Astrocyte (in vitro differentiated cells and primary cell): ENCODE data around the gene PSENEN. TPM values are rescaled to one million over a fixed set of nuclear protein-coding genes. Genes with fewer than 3 reads are reported as not detected.

Experiments used
- DNase-seq: peaks from one replicate; pipeline ENCODE4 v3.0.0-alpha.2; 2010; ENCODE audit warnings: low read depth
- FAIRE-seq: peaks from 2 replicates; lab custom pipeline; 2011; peaks lifted over from hg19 to GRCh38; lab: Jason Lieb, UNC
- H2AFZ ChIP-seq: 2 replicates; pipeline ENCODE4 v1.6.0; 2012; ENCODE audit warnings: low read depth, low read length, inconsistent platforms
- H3K27ac ChIP-seq: 2 replicates; pipeline ENCODE4 v1.5.1; 2011; ENCODE audit warnings: low read depth, low read length, inconsistent platforms
- H3K27me3 ChIP-seq: 2 replicates; pipeline ENCODE4 v1.6.0; 2011; ENCODE audit warnings: low read length, inconsistent platforms; ENCODE audit not compliant: insufficient read depth
- H3K36me3 ChIP-seq: 2 replicates; pipeline ENCODE4 v1.5.1; 2011; ENCODE audit warnings: low read length, inconsistent platforms; ENCODE audit not compliant: insufficient read depth
- H3K4me1 ChIP-seq: 2 replicates; pipeline ENCODE4 v1.5.1; 2011; ENCODE audit warnings: low read length, inconsistent platforms; ENCODE audit not compliant: insufficient read depth
- H3K4me2 ChIP-seq: 2 replicates; pipeline ENCODE4 v1.6.0; 2012; ENCODE audit warnings: low read length, inconsistent platforms
- H3K4me3 ChIP-seq: 2 replicates; pipeline ENCODE4 v1.5.1; 2011; ENCODE audit warnings: low read depth, mild to moderate bottlenecking, low read length, inconsistent platforms; ENCODE audit not compliant: insufficient read depth
- H3K79me2 ChIP-seq: 2 replicates; pipeline ENCODE4 v1.6.0; 2012; ENCODE audit warnings: mild to moderate bottlenecking, low read length, inconsistent platforms; ENCODE audit not compliant: insufficient read depth
- H3K9ac ChIP-seq: 2 replicates; pipeline ENCODE4 v1.6.0; 2012; ENCODE audit warnings: mild to moderate bottlenecking, low read length, inconsistent platforms
- H3K9me3 ChIP-seq: 2 replicates; pipeline ENCODE4 v1.5.1; 2012; ENCODE audit warnings: low read depth, mild to moderate bottlenecking, low read length, inconsistent platforms; ENCODE audit not compliant: insufficient read depth
- H4K20me1 ChIP-seq: 2 replicates; pipeline ENCODE4 v1.6.0; 2012; ENCODE audit warnings: low read length, inconsistent platforms; ENCODE audit not compliant: insufficient read depth
- H3K27ac Mint-ChIP-seq: one replicate; pipeline ENCODE4 v1.8.0; 2021; ENCODE audit warnings: mild to moderate bottlenecking, mixed read lengths; ENCODE audit not compliant: unreplicated experiment
- H3K27me3 Mint-ChIP-seq: one replicate; pipeline ENCODE4 v1.8.0; 2021; ENCODE audit warnings: low read depth, mixed read lengths; ENCODE audit not compliant: unreplicated experiment
- H3K36me3 Mint-ChIP-seq: one replicate; pipeline ENCODE4 v1.8.0; 2021; ENCODE audit warnings: low read depth, mixed read lengths; ENCODE audit not compliant: unreplicated experiment
- H3K4me1 Mint-ChIP-seq: one replicate; pipeline ENCODE4 v1.8.0; 2021; ENCODE audit warnings: low read depth, mixed read lengths; ENCODE audit not compliant: unreplicated experiment
- H3K4me3 Mint-ChIP-seq: one replicate; pipeline ENCODE4 v1.8.0; 2021; ENCODE audit warnings: mild to moderate bottlenecking, moderate library complexity, mixed read lengths; ENCODE audit not compliant: unreplicated experiment
- H3K9me3 Mint-ChIP-seq: one replicate; pipeline ENCODE4 v1.8.0; 2021; ENCODE audit warnings: mild to moderate bottlenecking, mixed read lengths; ENCODE audit not compliant: unreplicated experiment
- EZH2 ChIP-seq: IDR thresholded peaks from 2 replicates; pipeline ENCODE4 v1.6.1; 2012; ENCODE audit warnings: mild to moderate bottlenecking, low read length, inconsistent platforms; ENCODE audit not compliant: insufficient read depth
- total RNA-seq: library from RNA; stranded (reverse); gene quantifications from 2 replicates; pipeline ENCODE4 v1.2.1, GENCODE V29; 2021
- TF ChIP-seq, protein P1 (sequence below): IDR thresholded peaks from 2 replicates; pipeline ENCODE4 v1.5.1; 2011; ENCODE audit warnings: low read depth, mild to moderate bottlenecking, inconsistent platforms, low read length, moderate library complexity; ENCODE audit not compliant: insufficient read depth

The PSENEN gene
- total RNA-seq, 1 donor from 2014 or later = 100 TPM

DNA sequence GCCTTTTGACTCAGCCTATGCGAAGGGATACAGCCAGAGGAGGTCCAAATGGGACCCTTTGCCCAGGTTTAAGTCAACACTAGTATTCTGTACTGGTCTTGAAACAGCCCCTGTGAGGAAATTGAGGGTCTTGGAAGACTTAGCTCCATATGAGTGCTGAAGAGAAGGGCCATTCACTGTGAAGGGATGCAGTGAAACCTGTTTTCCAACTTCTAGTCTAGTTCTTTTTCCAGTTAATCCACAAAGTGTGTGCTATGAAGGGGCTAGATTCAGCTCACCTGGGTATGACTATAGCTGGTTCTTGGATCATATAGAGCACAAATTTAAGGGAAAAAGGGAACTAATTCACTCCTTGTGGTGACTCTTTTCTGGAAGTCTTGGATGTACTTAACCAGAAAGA is 37.1 kb upstream of the PSENEN start:
- no peak for FAIRE-seq

DNA sequence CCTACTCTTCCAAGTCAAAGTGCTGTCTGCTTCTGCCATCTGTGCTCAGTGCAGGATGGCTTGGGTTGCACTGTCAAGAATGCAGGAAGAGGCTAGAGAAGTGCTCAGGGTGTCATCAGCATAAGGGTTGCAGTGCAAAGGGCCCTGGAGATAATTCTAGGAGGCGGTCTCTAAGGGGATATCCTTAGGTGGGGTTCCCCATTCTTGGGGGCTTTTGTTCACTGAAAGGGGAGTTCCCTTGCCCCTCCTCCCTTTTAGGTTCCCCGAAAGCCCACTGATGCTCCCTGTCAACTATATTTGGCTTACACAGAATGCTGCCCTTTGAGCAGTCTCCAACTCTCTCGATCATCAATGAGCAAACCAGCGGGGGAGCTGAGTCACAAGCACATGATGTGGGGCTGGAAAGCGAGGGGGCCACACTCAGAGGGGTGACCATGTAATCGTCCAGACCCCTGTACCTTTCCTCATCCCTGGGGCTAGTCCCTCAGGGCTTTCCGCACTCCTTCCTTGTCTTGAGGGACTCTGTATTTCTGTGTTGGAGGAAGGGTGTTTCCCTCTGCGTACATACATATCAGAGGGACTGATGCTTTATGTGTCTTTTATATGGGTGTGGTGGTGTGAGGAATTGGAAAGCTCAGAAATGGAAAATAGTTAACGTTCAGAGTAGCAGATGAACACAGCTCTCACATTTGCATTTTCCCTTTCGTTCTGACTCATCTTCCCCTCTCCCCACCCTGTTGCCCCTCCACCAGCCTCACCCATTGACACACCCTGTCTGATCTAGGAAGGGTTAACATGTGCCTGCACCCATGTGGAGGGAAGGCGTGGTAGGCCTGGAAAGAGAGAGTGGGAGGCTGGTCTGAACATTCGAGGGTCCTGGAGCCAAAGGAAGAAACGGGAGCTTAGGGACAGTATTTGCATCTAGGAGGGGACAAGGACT is 34.4 kb upstream of the PSENEN start:
- FAIRE-seq = no peak
- no peaks in the 10 kb centered on the region for H4K20me1 ChIP-seq
- no peak overlapping the region for H3K27ac Mint-ChIP-seq
- H3K9me3 ChIP-seq = no peaks in the 10 kb centered on the region
- peaks cover 4% of the 10 kb centered on the region for H3K4me1 ChIP-seq
- no peaks in the 10 kb centered on the region for H3K4me1 Mint-ChIP-seq
- no peak overlapping the region for H3K9ac ChIP-seq
- peak overlapping the region; percentile 34 for H3K4me3 Mint-ChIP-seq
- no peak for TF ChIP-seq EZH2
- TF ChIP-seq, protein P1, sequence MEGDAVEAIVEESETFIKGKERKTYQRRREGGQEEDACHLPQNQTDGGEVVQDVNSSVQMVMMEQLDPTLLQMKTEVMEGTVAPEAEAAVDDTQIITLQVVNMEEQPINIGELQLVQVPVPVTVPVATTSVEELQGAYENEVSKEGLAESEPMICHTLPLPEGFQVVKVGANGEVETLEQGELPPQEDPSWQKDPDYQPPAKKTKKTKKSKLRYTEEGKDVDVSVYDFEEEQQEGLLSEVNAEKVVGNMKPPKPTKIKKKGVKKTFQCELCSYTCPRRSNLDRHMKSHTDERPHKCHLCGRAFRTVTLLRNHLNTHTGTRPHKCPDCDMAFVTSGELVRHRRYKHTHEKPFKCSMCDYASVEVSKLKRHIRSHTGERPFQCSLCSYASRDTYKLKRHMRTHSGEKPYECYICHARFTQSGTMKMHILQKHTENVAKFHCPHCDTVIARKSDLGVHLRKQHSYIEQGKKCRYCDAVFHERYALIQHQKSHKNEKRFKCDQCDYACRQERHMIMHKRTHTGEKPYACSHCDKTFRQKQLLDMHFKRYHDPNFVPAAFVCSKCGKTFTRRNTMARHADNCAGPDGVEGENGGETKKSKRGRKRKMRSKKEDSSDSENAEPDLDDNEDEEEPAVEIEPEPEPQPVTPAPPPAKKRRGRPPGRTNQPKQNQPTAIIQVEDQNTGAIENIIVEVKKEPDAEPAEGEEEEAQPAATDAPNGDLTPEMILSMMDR = no peak
- H3K4me2 ChIP-seq = no peak overlapping the region
- H3K36me3 ChIP-seq = no peaks in the 10 kb centered on the region
- H3K4me3 ChIP-seq = no peak overlapping the region
- H3K27me3 ChIP-seq = peaks cover 2% of the 10 kb centered on the region
- H3K9me3 Mint-ChIP-seq = no peaks in the 10 kb centered on the region
- H2AFZ ChIP-seq = no peak overlapping the region
- peaks cover 8% of the 10 kb centered on the region for H3K36me3 Mint-ChIP-seq
- H3K79me2 ChIP-seq = no peaks in the 10 kb centered on the region
- no peak for DNase-seq
- no peak overlapping the region for H3K27ac ChIP-seq
- peaks cover 8% of the 10 kb centered on the region for H3K27me3 Mint-ChIP-seq

More for the DNA sequence above, 37.1 kb upstream of the PSENEN start:
- H3K27me3 ChIP-seq = no peaks in the 10 kb centered on the region
- no peak overlapping the region for H3K4me3 ChIP-seq
- DNase-seq = no peak
- Mint-ChIP-seq H3K4me3 (no peak overlapping the region), H3K36me3 (peaks cover 3% of the 10 kb centered on the region), H3K9me3 (peaks cover 2% of the 10 kb centered on the region), H3K27me3 (peaks cover 12% of the 10 kb centered on the region), H3K27ac (no peak overlapping the region), H3K4me1 (no peaks in the 10 kb centered on the region)
- no peak overlapping the region for H3K27ac ChIP-seq
- no peak overlapping the region for H3K4me2 ChIP-seq
- no peaks in the 10 kb centered on the region for H4K20me1 ChIP-seq
- no peak overlapping the region for H2AFZ ChIP-seq
- no peaks in the 10 kb centered on the region for H3K9me3 ChIP-seq
- H3K36me3 ChIP-seq = no peaks in the 10 kb centered on the region
- H3K4me1 ChIP-seq = no peaks in the 10 kb centered on the region
- H3K79me2 ChIP-seq = no peaks in the 10 kb centered on the region
- no peak overlapping the region for H3K9ac ChIP-seq
- TF ChIP-seq EZH2 = no peak
- TF ChIP-seq, protein P1 = no peak
